Activated T-cell treated with anti-CD3 and anti-CD28 coated beads, Interleukin-2, amount 50 U/mL, for 4 hours (primary cell): ENCODE data around the gene TACR2. TPM values are rescaled to one million over a fixed set of nuclear protein-coding genes. Genes with fewer than 3 reads are reported as not detected.

ENCODE experiments used
- ATAC-seq, 2 donors: fragments of 200-7000 bp; cut with Tn5 transposase; one replicate each; pipeline ENCODE4 v1.10.0; 2021
- DNase-seq: peaks from one replicate; pipeline ENCODE4 v3.0.0-alpha.2; 2020
- H3K27me3 Mint-ChIP-seq: one replicate; pipeline ENCODE4 v1.8.0; 2021; ENCODE audit warnings: low read depth, mixed read lengths
- H3K36me3 Mint-ChIP-seq: one replicate; pipeline ENCODE4 v1.8.0; 2022; ENCODE audit warnings: mixed read lengths; ENCODE audit not compliant: insufficient read depth
- H3K4me1 Mint-ChIP-seq: one replicate; pipeline ENCODE4 v1.8.0; 2021; ENCODE audit warnings: low read depth, mixed read lengths
- H3K4me3 Mint-ChIP-seq: one replicate; pipeline ENCODE4 v1.8.0; 2021; ENCODE audit warnings: mild to moderate bottlenecking, moderate library complexity, mixed read lengths
- H3K9me3 Mint-ChIP-seq: one replicate; pipeline ENCODE4 v1.8.0; 2021; ENCODE audit warnings: mixed read lengths
- total RNA-seq, 3 donors: library from RNA; stranded (reverse); gene quantifications; one replicate each; pipeline ENCODE4 v1.2.1, GENCODE V29; 2021

TACR2 gene
- total RNA-seq, 3 donors from 2014 or later, result 0.11 TPM; not detected in 2

DNA sequence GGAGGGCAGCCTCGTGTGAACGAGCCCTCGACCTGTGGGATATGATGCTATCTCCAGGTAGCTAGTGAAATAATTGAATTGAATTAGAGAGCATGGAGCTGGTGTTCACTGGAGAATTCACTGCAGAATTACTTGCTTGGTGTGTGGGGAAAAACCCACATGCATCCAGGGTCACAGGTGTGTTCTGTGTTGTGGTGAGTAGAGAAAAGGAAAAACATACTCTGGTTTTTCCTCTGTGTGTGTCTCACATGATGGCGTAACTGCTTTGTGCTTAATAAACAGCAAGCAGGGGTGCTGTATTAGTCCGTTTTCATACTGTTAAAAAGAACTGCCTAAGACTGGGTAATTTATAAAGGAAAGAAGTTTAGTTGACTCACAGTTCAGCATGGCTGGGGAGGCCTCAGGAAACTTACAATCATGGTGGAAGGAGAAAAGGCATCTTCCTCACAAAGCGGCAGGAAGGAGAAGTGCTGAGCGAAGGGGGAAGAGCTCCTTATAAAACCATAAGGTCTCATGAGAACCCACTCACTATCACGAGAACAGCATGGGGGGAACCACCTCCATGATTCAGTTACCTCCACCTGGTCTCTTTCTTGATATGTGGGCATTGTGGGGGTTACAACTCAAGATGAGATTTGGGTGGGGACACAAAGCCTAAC, 62.6 kb downstream of the TACR2 start:
- peak; percentile 70 to 71 for ATAC-seq
- Mint-ChIP-seq H3K27me3 (no peaks in the 10 kb centered on the region), H3K9me3 (no peaks in the 10 kb centered on the region), H3K4me1 (peaks cover 50% of the 10 kb centered on the region), H3K36me3 (peaks cover 9% of the 10 kb centered on the region), H3K4me3 (no peak overlapping the region)
- no peak for DNase-seq

Other genes starting within 250 kb of the TACR2 start
- gene SUPV3L1, start 236.7 kb downstream of the TACR2 start, total RNA-seq, result 10 to 100 TPM; 62.3 to 70.0 (median 63.0) TPM
- gene HKDC1, start 196.6 kb downstream of the TACR2 start, total RNA-seq, result under 1 TPM in 2 of 3 donors, not detected in 1; 0.05 to 0.54 TPM
- gene HK1, start 138.4 kb downstream of the TACR2 start, total RNA-seq, result 100 to 1,000 TPM; 147 to 169 (median 165) TPM
- 1 to 10 TPM in 2 of 3 donors, under 1 TPM in 1; 0.86 to 1.8 (median 1.4) TPM for gene TSPAN15, start 34.5 kb upstream of the TACR2 start, total RNA-seq
- not detected for gene NEUROG3, start 156.5 kb upstream of the TACR2 start, total RNA-seq
- 10 to 100 TPM; 13.9 to 16.5 (median 15.3) TPM for gene FAM241B, start 213.3 kb upstream of the TACR2 start, total RNA-seq